Omental fat pad (tissue), 4 donors: ENCODE data around the gene AP1M2. TPM values are rescaled to one million over a fixed set of nuclear protein-coding genes. Genes with fewer than 3 reads are reported as not detected.
A peak's percentile ranks its signal among the peaks of the same experiment; 100 is the strongest.

Experiments used
- ATAC-seq: fragments of 150-250 bp; one replicate; pipeline ENCODE4 v1.9.1; 2016; ENCODE audit warnings: mild to moderate bottlenecking, moderate library complexity; ENCODE audit not compliant: low FRiP score
- DNase-seq: peaks from one replicate; pipeline ENCODE4 v3.0.0-alpha.2; 2019; ENCODE audit warnings: low spot score
- CTCF ChIP-seq, 3 donors: fragments of 450-650 bp; IDR thresholded peaks; one replicate each; pipeline ENCODE4 v1.5.1; 2016 to 2017; ENCODE audit warnings: antibody characterized with exemption in 3 of 3, mild to moderate bottlenecking in 3 of 3, moderate library complexity in 2 of 3
- total RNA-seq, 4 donors: library from RNA; depleted of rRNA; stranded (reverse); fragments of >200 nt; gene quantifications; one replicate each; pipeline ENCODE4 v1.1.0, GENCODE V29; 2016

Gene AP1M2
- total RNA-seq, 4 donors from 2014 or later: 1.8 to 8.2 (median 2.4) TPM; not detected in 1

DNA sequence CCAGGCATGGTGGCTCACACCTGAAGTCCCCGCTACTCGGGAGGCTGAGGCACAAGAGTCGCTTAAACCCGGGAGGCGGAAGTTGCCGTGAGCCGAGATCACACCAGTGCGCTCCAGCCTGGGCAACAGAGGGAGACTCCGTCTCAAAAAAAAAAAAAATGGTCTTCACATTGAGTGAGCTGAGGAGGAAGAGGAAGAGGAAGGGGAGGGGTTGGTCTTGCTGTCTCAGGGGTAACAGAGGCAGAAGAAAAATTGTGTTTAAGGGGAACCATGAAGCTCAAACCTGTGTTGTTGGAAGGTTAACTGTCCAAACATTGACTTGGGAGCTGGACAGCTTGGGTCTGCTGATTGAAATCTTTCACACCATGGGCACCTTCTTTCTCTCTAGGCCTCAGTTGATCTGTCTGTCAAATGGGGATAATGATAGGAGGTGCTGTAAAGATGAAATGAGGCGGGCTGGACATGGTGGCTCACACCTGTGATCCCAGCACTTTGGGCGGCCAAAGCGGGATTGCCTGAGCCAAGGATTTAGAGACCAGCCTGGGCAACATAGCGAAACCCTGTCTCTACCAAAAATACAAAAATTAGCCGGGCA lies 28.4 kb upstream of the AP1M2 start:
- DNase-seq: no peak
- no peak for TF ChIP-seq CTCF (IDR thresholded peaks at IDR 0.05)
- ATAC-seq: no peak

DNA sequence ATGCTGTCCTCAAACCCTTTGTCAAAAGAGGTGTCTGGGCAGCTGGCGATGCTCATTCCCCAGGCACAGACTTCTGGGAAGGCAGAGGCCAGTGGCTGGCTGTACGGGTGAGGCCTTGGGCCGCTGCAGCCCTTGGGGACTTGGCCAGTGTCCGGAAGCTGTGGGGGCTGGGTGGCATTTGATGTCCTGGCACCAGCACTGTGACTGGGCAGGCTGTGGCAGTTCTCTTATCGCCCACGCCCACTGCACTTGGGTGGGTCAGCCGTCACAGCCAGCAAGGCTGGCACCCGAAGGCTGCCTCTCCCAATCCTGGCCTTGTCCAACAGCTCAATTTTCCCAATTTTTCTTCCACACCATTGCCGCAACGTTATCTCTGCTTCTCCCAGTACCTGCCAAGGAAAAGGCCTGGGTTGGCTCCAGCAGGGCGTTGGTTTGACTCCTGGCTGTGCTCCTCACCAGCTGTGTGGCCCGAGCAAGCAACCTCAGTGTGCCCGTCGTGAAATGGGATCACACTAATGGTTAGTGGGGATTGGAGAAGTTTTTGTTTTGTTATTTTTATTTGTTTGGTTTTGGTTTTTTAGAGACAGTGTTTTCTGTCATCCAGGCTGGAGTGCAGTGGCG lies 25.5 kb upstream of the AP1M2 start:
- TF ChIP-seq CTCF (IDR thresholded peaks at IDR 0.05): no peak
- ATAC-seq (peak; percentile 55), DNase-seq (no peak)

- ATAC-seq (no peak), DNase-seq (no peak)
- TF ChIP-seq CTCF (IDR thresholded peaks at IDR 0.05): no peak
Measured at GRCh38 chr19:10611907-10612306, 24.8 kb upstream of the AP1M2 start.

- no peak for DNase-seq
- no peak for TF ChIP-seq CTCF (IDR thresholded peaks at IDR 0.05)
- no peak for ATAC-seq
Measured at GRCh38 chr19:10604460-10604980, 17.4 kb upstream of the AP1M2 start.

DNA sequence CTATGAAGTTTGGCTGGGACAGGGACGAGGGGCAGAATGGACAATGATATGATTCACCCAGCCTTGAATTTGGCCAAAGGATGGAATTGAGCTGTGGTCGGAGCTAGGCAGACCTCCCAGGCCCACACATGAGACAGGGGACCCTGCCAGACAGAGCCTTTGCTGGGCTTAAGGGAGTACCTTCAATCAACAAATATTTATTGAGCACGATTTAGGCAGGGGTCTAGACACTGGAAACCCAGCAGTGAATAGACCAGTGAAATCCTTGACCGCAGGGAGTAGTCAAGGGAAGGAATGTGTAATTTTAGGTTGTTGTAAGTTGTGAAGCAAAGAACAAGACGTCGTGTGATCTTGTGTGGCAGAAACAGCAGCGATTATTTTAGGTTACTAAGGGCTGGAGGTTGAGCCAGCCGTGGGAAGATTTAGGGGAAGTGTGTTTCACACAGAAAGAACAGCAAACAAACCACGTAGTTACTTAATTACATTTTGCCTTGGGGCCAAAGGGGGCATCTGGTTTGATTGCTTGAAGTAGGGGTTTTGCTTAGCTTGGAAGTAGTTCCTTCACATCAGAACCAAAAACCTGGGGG lies 16.9 kb upstream of the AP1M2 start:
- DNase-seq: no peak
- TF ChIP-seq CTCF (IDR thresholded peaks at IDR 0.05): no peak
- ATAC-seq: no peak

GRCh38 chr19:10603084-10603872 lies 16.2 kb upstream of the AP1M2 start:
- no peak for ATAC-seq
- no peak for DNase-seq
- TF ChIP-seq CTCF (IDR thresholded peaks at IDR 0.05): no peak
